GM19099 (cell line): ENCODE data around the gene PRTFDC1.

Source experiments
- POLR2A ChIP-seq: IDR thresholded peaks from 3 replicates; pipeline ENCODE4 v1.6.1; 2011; ENCODE audit warnings: low read depth; ENCODE audit not compliant: insufficient read length; ENCODE audit errors: extremely low read depth

Gene PRTFDC1

GRCh38 chr10:24879861-24880260, 72.5 kb downstream of the PRTFDC1 start:
- no peak for TF ChIP-seq POLR2A

- TF ChIP-seq POLR2A = no peak
Measured at GRCh38 chr10:24874133-24874532, 78.3 kb downstream of the PRTFDC1 start.

- TF ChIP-seq POLR2A = no peak
Measured at GRCh38 chr10:24873281-24873683, 79.1 kb downstream of the PRTFDC1 start.

DNA sequence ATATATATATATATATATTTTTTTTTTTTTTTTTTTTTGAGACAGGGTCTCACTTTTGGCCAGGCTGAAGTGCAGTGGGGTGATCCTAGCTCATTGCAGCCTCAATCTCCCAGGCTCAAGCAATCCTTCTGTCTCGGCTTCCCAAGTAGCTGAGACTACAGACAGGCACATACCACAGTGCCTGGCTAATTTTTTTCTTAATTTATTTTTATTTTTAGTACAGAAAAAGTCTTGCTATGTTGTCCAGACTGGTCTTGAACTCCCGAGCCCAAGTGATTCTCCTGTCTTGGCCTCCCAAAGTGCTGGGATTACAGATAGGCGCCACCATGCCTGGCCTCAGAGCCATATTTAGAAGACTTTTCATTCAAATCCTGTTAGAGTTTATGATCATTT, 79.6 kb downstream of the PRTFDC1 start:
- TF ChIP-seq POLR2A = no peak

GRCh38 chr10:24872049-24872789, 80.2 kb downstream of the PRTFDC1 start:
- TF ChIP-seq POLR2A = no peak

DNA sequence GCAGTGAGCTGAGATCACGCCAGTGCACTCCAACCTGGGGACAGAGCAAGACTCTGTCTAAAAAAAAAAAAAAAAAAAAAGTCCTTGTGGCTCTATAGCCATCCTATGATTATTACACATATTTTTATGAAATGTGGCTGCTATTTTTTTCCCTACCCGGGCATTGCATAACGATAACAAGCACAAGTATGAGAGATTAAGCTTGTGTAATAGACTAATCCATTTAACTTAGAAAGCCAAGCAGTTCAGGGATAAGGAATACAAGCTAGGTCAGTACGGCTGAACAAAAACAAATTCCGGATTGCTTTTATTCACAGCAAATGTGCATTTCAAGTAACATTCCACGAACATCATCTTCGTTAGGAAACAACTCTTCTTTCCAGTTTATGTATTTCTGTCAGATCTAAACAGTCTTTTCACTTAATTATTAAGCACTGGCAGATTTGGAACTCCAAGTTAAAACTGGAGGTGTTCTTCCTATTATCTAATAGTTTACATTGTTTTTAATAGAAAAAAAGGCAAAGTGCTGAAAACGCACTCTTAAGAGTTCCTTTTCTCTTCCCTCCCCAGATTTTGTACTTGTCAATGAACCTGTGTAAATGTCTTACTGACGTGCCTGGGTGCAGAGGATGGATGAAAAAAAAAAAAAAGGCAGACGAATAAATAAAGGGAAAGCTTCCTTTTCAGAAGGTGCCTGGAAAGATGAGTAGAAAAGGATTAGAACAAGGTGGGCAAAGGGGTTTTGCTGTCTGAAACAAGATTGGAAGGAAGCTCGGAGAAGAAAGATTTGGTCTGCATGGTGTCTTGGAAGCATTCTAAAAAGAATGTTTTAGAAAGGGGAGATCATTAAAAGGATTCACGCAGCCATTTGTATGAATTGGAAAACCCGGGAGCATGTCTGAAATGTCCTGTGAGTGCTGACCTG, 81.1 kb downstream of the PRTFDC1 start:
- no peak for TF ChIP-seq POLR2A

- no peak for TF ChIP-seq POLR2A
Measured at GRCh38 chr10:24869354-24870015, 82.9 kb downstream of the PRTFDC1 start.

DNA sequence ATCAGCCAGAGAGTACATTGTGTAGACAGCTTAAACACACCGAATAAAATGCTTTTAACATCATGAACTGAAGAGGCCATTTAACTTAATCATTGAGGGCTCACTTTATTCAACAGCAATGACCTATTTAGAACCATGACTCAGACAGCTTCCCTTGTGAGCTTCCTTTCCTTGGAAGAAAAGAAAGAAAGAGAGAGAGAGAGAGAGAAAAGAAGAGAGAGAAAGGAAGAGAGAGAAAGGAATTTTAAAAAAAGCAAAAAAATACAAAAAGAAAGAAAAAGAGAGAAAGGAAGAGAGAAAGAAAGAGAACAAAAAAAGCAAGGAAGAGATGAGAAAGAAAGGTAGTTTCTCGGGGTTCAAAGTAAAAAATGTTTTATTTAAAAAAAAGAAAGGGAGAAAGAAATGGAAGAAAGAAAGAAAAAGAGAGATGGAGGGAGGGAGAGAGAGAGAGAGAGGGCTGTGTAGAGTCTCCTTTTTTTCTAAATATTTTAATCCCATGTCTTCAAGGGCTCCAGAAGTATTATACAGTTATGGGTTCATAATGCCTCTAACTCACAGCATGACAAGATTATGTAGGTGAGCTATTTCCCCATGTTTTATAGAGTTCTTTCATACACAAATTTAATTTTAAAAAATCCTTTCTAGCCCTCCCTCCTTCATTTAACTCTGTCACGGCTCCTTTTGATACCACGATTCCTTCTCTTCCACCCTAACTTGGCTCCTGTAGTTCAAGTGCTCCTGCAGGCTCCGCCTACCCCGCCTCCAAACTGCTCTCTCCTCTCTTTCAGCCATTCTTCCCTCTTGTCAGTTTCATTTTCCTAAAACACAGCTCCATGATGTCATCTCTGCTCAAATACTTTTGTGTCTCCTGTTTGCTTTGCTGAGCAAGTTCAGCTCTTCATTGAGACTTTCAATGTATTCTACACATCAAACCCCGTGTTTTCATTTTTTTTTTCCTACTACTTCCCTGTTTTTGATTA, 85.5 kb downstream of the PRTFDC1 start:
- TF ChIP-seq POLR2A = no peak

- TF ChIP-seq POLR2A = no peak
Measured at GRCh38 chr10:24865783-24866182, 86.6 kb downstream of the PRTFDC1 start.

- TF ChIP-seq POLR2A = no peak
Measured at GRCh38 chr10:24862589-24862988, 89.8 kb downstream of the PRTFDC1 start.

DNA sequence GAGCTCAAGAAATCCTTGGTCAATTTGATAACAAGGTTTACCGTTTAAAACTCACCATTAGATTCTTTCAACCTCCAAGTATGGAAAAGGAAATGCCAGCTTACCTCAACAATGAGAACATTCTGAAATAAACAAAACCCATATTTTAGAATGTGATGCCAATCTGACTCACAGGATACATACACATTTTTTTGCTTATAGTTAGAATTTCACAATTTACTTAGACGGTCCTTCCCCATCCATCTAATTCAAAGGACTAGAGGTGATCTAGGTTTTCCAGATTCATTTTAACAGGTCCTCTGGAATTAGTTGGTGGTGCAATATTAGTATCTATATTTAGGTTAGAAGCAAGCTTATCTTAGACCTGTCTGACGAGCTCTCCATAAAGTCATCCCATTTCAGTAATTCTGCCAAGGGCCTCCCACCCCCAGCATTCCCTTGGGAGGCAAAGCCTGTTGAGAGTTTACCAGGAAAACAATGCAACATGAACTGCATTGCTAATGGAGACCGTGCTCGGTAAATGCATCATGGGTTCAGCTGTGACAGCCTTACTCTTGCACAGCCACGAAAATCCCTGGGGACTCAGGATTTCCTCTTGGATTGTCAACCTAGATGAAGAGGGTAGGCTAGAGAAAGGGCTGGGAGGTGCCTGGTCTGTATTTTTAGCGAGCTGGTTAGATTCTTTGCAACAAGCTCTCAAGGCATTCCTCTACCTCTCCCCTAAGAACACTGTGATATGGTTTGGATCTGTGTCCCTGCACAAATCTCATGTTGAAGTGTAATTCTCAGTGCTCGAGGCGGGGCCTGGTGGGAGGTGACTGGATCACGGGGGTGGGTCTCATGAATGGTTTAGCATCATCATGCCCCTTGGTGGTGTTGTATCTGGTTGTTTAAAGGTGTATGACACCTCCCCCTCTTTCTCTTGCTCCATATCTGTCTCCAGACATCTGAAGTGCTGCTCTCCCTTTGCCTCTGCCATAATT, 93.8 kb downstream of the PRTFDC1 start:
- no peak for TF ChIP-seq POLR2A

GRCh38 chr10:24857031-24857725, 95.2 kb downstream of the PRTFDC1 start:
- TF ChIP-seq POLR2A = no peak

GRCh38 chr10:24854256-24854655, 98.2 kb downstream of the PRTFDC1 start:
- no peak for TF ChIP-seq POLR2A
